PC-3 (cell line): Measurements from ENCODE around the gene CAMK2B. TPM values are rescaled to one million over a fixed set of nuclear protein-coding genes. Genes with fewer than 3 reads are reported as not detected.

ENCODE experiments used
- ATAC-seq: fragments of 200-7000 bp; cut with Tn5 transposase; 2 replicates; pipeline ENCODE4 v1.9.1; 2020; ENCODE audit warnings: mild to moderate bottlenecking, moderate library complexity
- BruUV-seq: library from RNA; stranded (reverse); fragments of 400-500 nt; replicated peaks from 2 replicates; lab custom pipeline; 2021; lab: Mats Ljungman, UMichigan
- CTCF ChIA-PET: fragments of 300-600 bp; sonication (Branson Sonifier 250); formaldehyde crosslinking; loops from one replicate; lab custom pipeline; 2022; ENCODE audit warnings: antibody characterized with exemption; lab: Charles Lee
- POLR2A ChIA-PET: fragments of 300-600 bp; sonication (Branson Sonifier 250); formaldehyde crosslinking; loops from one replicate; lab custom pipeline; 2022; ENCODE audit warnings: antibody characterized with exemption; ENCODE audit not compliant: unreplicated experiment; lab: Charles Lee
- DNase-seq: peaks from one replicate; pipeline ENCODE4 v3.0.0-alpha.2; 2015
- H2AFZ ChIP-seq: fragments of 300-600 bp; sonication (generic); 2 replicates; pipeline ENCODE4 v1.6.0; 2016; ENCODE audit warnings: antibody characterized with exemption, low read length
- H3F3A ChIP-seq: fragments of 300-600 bp; sonication (generic); one replicate; pipeline ENCODE4 v1.6.0; 2017; ENCODE audit warnings: antibody characterized with exemption, low read length, control low read depth, mild to moderate bottlenecking; ENCODE audit not compliant: unreplicated experiment
- H3K27ac ChIP-seq: fragments of 300-600 bp; sonication (generic); 2 replicates; pipeline ENCODE4 v1.5.1; 2016; ENCODE audit warnings: mild to moderate bottlenecking, low read length
- H3K27me3 ChIP-seq: fragments of 300-600 bp; sonication (generic); 2 replicates; pipeline ENCODE4 v1.6.1; 2016; ENCODE audit warnings: low read length, mixed read lengths
- H3K36me3 ChIP-seq: fragments of 300-600 bp; sonication (generic); 2 replicates; pipeline ENCODE4 v1.6.1; 2016; ENCODE audit warnings: low read depth, mixed run types, low read length, mixed read lengths
- H3K4me1 ChIP-seq: fragments of 300-600 bp; sonication (generic); 2 replicates; pipeline ENCODE4 v1.5.1; 2016; ENCODE audit warnings: low read length; ENCODE audit not compliant: insufficient read depth
- H3K4me2 ChIP-seq: fragments of 300-600 bp; sonication (generic); 2 replicates; pipeline ENCODE4 v1.6.0; 2016; ENCODE audit warnings: low read length
- H3K4me3 ChIP-seq: fragments of 300-600 bp; sonication (generic); 2 replicates; pipeline ENCODE4 v1.5.1; 2016; ENCODE audit warnings: mild to moderate bottlenecking, low read length, mixed read lengths
- H3K79me2 ChIP-seq: fragments of 300-600 bp; sonication (generic); 2 replicates; pipeline ENCODE4 v1.6.1; 2017; ENCODE audit warnings: low read length, mixed read lengths
- H3K9ac ChIP-seq: fragments of 300-600 bp; sonication (generic); 2 replicates; pipeline ENCODE4 v1.6.0; 2016; ENCODE audit warnings: mild to moderate bottlenecking, low read length
- H3K9me2 ChIP-seq: fragments of 300-600 bp; sonication (generic); replicated peaks from 2 replicates; pipeline ENCODE4 v1.6.1; 2016; ENCODE audit warnings: mixed run types, low read length, mixed read lengths
- H3K9me3 ChIP-seq: fragments of 300-600 bp; sonication (generic); 2 replicates; pipeline ENCODE4 v1.6.1; 2016; ENCODE audit warnings: low read length, mixed read lengths
- H4K20me1 ChIP-seq: fragments of 300-600 bp; sonication (generic); 2 replicates; pipeline ENCODE4 v1.6.1; 2016; ENCODE audit warnings: low read length, mixed read lengths
- CTCF ChIP-seq: fragments of 300-600 bp; sonication (generic); conservative IDR thresholded peaks from 2 replicates; pipeline ENCODE4 v1.5.1; 2017; ENCODE audit warnings: antibody characterized with exemption, low read depth, mild to moderate bottlenecking, low read length
- EZH2 ChIP-seq: fragments of 300-600 bp; sonication (generic); IDR thresholded peaks from one replicate; pipeline ENCODE4 v1.6.1; 2017; ENCODE audit warnings: antibody characterized with exemption, mild to moderate bottlenecking, low read length; ENCODE audit not compliant: unreplicated experiment
- EZH2phosphoT487 ChIP-seq: fragments of 300-600 bp; sonication (generic); IDR thresholded peaks from 2 replicates; pipeline ENCODE4 v1.6.1; 2018; ENCODE audit warnings: mild to moderate bottlenecking, antibody characterized with exemption, low read length, borderline replicate concordance
- intact Hi-C: fragments of 100-400 bp; cut with micrococcal nuclease; formaldehyde crosslinking; loops from 2 replicates; pipeline ENCODE4 v1.9.0; 2023
- total RNA-seq: library from RNA; depleted of rRNA; stranded (reverse); fragments of >200 nt; gene quantifications from 2 replicates; pipeline ENCODE4 v1.2.3, GENCODE V29; 2014

CAMK2B gene
- total RNA-seq, 1 experiment from 2014 or later = 1.2 TPM

DNA sequence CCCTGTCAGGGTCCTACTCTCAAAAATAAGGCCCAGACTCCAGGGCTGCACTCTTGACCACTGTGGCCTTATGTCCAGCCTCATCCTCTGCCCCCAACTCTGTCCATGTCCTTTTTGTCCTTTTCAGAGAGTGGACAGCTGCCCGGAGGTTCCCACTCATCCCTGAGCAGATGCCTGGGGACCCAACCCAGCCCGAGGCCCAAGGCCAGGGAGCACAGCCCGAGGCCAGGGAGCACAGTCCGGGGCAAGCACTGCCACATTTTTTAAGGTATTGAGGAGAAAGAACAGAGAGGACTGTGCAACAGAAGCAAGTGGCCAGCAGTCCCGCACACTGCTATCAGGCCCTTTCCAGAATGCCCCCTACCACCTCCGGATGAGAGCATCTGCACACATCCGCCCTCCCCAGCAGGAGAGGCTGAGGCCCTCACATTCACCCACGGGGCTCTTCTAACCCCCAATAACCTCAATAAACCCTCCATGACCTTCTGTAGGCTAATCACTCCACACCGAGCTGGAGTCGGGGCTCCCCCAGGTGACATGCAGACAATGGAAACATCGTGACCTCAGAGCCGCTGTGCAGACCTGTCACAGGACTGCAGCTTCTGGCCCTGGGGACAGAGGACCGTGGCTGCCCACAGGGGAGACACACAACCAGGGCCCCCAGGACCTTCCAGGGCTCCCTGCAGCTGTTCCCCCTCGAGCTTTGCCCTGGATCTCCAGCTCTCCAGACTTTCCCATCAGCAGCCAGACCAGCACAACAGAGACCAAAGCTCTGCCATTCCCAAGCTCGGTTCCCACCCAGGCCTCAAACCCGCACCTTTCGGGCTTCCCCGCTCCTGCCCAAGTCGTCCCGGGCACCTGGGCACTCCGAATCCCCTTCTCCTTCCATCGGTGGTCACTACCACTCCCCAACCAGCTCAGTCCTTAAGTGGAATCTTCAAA is 51.4 kb downstream of the CAMK2B start:
- intact Hi-C loops = no loop called here
- no peaks in the 10 kb centered on the region for H3K4me1 ChIP-seq
- ChIA-PET CTCF (no interaction called here), POLR2A (no interaction called here)
- H3K36me3 ChIP-seq = no peaks in the 10 kb centered on the region
- no peak overlapping the region for H3K4me3 ChIP-seq
- no peaks in the 10 kb centered on the region for H3K27me3 ChIP-seq
- no peak overlapping the region for H2AFZ ChIP-seq
- DNase-seq (no peak), ATAC-seq (no peak)
- H3K9me2 ChIP-seq = no peaks in the 10 kb centered on the region
- no peak for TF ChIP-seq CTCF
- TF ChIP-seq EZH2phosphoT487 = no peak
- no peak for TF ChIP-seq EZH2
- H3K4me2 ChIP-seq = no peak overlapping the region
- no peak overlapping the region for H3K9ac ChIP-seq
- no peaks in the 10 kb centered on the region for H3K79me2 ChIP-seq
- H3F3A ChIP-seq = no peaks in the 10 kb centered on the region
- no peak overlapping the region for H3K27ac ChIP-seq
- H3K9me3 ChIP-seq = no peaks in the 10 kb centered on the region
- no peaks in the 10 kb centered on the region for H4K20me1 ChIP-seq
- BruUV-seq = no TSS peak

- no TSS peak for BruUV-seq
- TF ChIP-seq EZH2 (no peak), CTCF (no peak), EZH2phosphoT487 (no peak)
- H3K27me3 ChIP-seq = no peaks in the 10 kb centered on the region
- DNase-seq (no peak), ATAC-seq (no peak)
- no peak overlapping the region for H2AFZ ChIP-seq
- H3K27ac ChIP-seq = no peak overlapping the region
- intact Hi-C loops = no loop called here
- H3K4me3 ChIP-seq = no peak overlapping the region
- H3K9me3 ChIP-seq = no peaks in the 10 kb centered on the region
- no peaks in the 10 kb centered on the region for H3F3A ChIP-seq
- no peaks in the 10 kb centered on the region for H3K9me2 ChIP-seq
- CTCF ChIA-PET = no interaction called here
- POLR2A ChIA-PET = no interaction called here
- no peak overlapping the region for H3K9ac ChIP-seq
- H3K79me2 ChIP-seq = no peaks in the 10 kb centered on the region
- H4K20me1 ChIP-seq = no peaks in the 10 kb centered on the region
- no peak overlapping the region for H3K4me2 ChIP-seq
- no peaks in the 10 kb centered on the region for H3K4me1 ChIP-seq
- H3K36me3 ChIP-seq = no peaks in the 10 kb centered on the region
These were observed 52.4 kb downstream of the CAMK2B start for GRCh38 chr7:44272981-44273380.

- ATAC-seq = no peak
- H2AFZ ChIP-seq = no peak overlapping the region
- no peaks in the 10 kb centered on the region for H3K27me3 ChIP-seq
- CTCF ChIA-PET = no interaction called here
- no peaks in the 10 kb centered on the region for H4K20me1 ChIP-seq
- no peak overlapping the region for H3K27ac ChIP-seq
- DNase-seq = no peak
- no peaks in the 10 kb centered on the region for H3K4me1 ChIP-seq
- no peak overlapping the region for H3K4me3 ChIP-seq
- H3K9ac ChIP-seq = no peak overlapping the region
- no peak overlapping the region for H3K4me2 ChIP-seq
- BruUV-seq = no TSS peak
- POLR2A ChIA-PET = no interaction called here
- no peaks in the 10 kb centered on the region for H3K9me2 ChIP-seq
- intact Hi-C loops = no loop called here
- no peaks in the 10 kb centered on the region for H3F3A ChIP-seq
- H3K79me2 ChIP-seq = no peaks in the 10 kb centered on the region
- no peaks in the 10 kb centered on the region for H3K9me3 ChIP-seq
- TF ChIP-seq EZH2 (no peak), CTCF (no peak), EZH2phosphoT487 (no peak)
- no peaks in the 10 kb centered on the region for H3K36me3 ChIP-seq
These were observed 52.9 kb downstream of the CAMK2B start for GRCh38 chr7:44272456-44272855.
